K562 (cell line): ENCODE data around the gene TRMT10A. TPM values are rescaled to one million over a fixed set of nuclear protein-coding genes. Genes with fewer than 3 reads are reported as not detected.

Source experiments
- ATAC-seq: fragments of 200-7000 bp; cut with Tn5 transposase; 3 replicates; pipeline ENCODE4 v1.9.1; 2020; ENCODE audit warnings: moderate library complexity
- BruUV-seq: library from RNA; stranded (reverse); fragments of 400-500 nt; replicated peaks from 2 replicates; lab custom pipeline; 2021; lab: Mats Ljungman, UMichigan
- CTCF ChIA-PET: fragments of 300-600 bp; formaldehyde crosslinking; extraction: SDS; loops from one replicate; lab custom pipeline; 2021; ENCODE audit warnings: low intra/inter-chr PET ratio; lab: Yijun Ruan, JAX
- POLR2A ChIA-PET: fragments of 300-600, 350-650 bp; sonication (Branson Sonifier 250); formaldehyde crosslinking; extraction: SDS; loops from one replicate; lab custom pipeline; 2021; ENCODE audit warnings: antibody characterized with exemption, inconsistent platforms; lab: Yijun Ruan, JAX
- DNase-seq, 4 experiments: peaks; one replicate each; pipeline versions ENCODE4 v3.0.0 to v3.0.0-alpha.2; 2011 to 2018; ENCODE audit warnings: low spot score in 3 of 4, mixed read lengths in 3 of 4; ENCODE audit errors: extremely low read depth in 1 of 4
- FAIRE-seq: peaks from 2 replicates; lab custom pipeline; 2011; peaks lifted over from hg19 to GRCh38; lab: Jason Lieb, UNC
- H2AFZ ChIP-seq: 2 replicates; pipeline ENCODE4 v1.6.0; 2011; ENCODE audit warnings: low read depth, low read length, control low read depth, inconsistent platforms
- H3K27ac ChIP-seq: fragments of 200-600 bp; 3 replicates; pipeline ENCODE4 v1.8.0; 2011; ENCODE audit warnings: low read depth, mild to moderate bottlenecking, control low read depth, inconsistent platforms, low read length, moderate library complexity, mixed read lengths; ENCODE audit errors: extremely low read depth
- H3K27me3 ChIP-seq, 2 experiments: fragments of 300-600 bp in 1 of 2; 2 replicates in 1 of 2; 3 replicates in 1 of 2; pipeline versions ENCODE4 v1.6.0 to v1.8.0; 2011; ENCODE audit warnings: inconsistent platforms in 2 of 2, low read length in 2 of 2, mild to moderate bottlenecking in 1 of 2, mixed read lengths in 1 of 2, moderate library complexity in 1 of 2; ENCODE audit not compliant: control insufficient read depth in 2 of 2, insufficient read depth in 2 of 2
- H3K36me3 ChIP-seq: fragments of 300-600 bp; 3 replicates; pipeline ENCODE4 v1.8.0; 2011; ENCODE audit warnings: mild to moderate bottlenecking, low read length, inconsistent platforms; ENCODE audit not compliant: control insufficient read depth, insufficient read depth
- H3K4me1 ChIP-seq, 2 experiments: fragments of 200-600 bp in 1 of 2; replicated peaks in 1 of 2; 2 replicates in 1 of 2; 3 replicates in 1 of 2; pipeline versions ENCODE4 v1.5.1 to v1.8.0; 2011; ENCODE audit warnings: inconsistent platforms in 2 of 2, low read length in 2 of 2, mild to moderate bottlenecking in 1 of 2, mixed read lengths in 1 of 2, moderate library complexity in 1 of 2; ENCODE audit not compliant: control insufficient read depth in 2 of 2, insufficient read depth in 2 of 2
- H3K4me2 ChIP-seq: 2 replicates; pipeline ENCODE4 v1.6.1; 2011; ENCODE audit warnings: low read length, control low read depth, inconsistent platforms, mixed read lengths; ENCODE audit not compliant: insufficient read depth
- H3K4me3 ChIP-seq: fragments of 200-600 bp; sonication (generic), shearing (Covaris generic); 2 replicates; pipeline ENCODE4 v1.5.1; 2016; ENCODE audit warnings: control low read depth, inconsistent platforms
- H3K79me2 ChIP-seq: fragments of 200-600 bp; 3 replicates; pipeline ENCODE4 v1.8.0; 2011; ENCODE audit warnings: low read length, inconsistent platforms; ENCODE audit not compliant: control insufficient read depth, insufficient read depth
- H3K9ac ChIP-seq, 2 experiments: 2 replicates each; pipeline versions ENCODE4 v1.6.0 to v1.6.1; 2011; ENCODE audit warnings: low read depth in 2 of 2, low read length in 2 of 2, control low read depth in 1 of 2, inconsistent platforms in 1 of 2, mild to moderate bottlenecking in 1 of 2, mixed read lengths in 1 of 2; ENCODE audit not compliant: insufficient read depth in 1 of 2
- H3K9me1 ChIP-seq: one replicate; pipeline ENCODE4 v1.6.0; 2011; ENCODE audit warnings: inconsistent platforms, mild to moderate bottlenecking, low read length, moderate library complexity; ENCODE audit not compliant: control insufficient read depth, insufficient read depth
- H3K9me3 ChIP-seq: replicated peaks from 2 replicates; pipeline ENCODE4 v1.5.1; 2011; ENCODE audit warnings: low read depth, low read length, inconsistent platforms; ENCODE audit not compliant: control insufficient read depth, insufficient read depth
- H4K20me1 ChIP-seq: replicated peaks from 2 replicates; pipeline ENCODE4 v1.6.1; 2011; ENCODE audit warnings: low read length, inconsistent platforms, mixed read lengths; ENCODE audit not compliant: control insufficient read depth, insufficient read depth
- BRD4 ChIP-seq: fragments of 200-600 bp; sonication (generic); IDR thresholded peaks from 2 replicates; pipeline ENCODE4 v1.6.1; 2017; ENCODE audit warnings: inconsistent platforms
- CBFB ChIP-seq: sonication (generic); formaldehyde crosslinking; IDR thresholded peaks from 2 replicates; pipeline ENCODE4 v1.4.0; 2020; ENCODE audit warnings: mild to moderate bottlenecking, missing genetic modification reagents
- CBX8 ChIP-seq: fragments of 200-600 bp; sonication (generic); IDR thresholded peaks from 2 replicates; pipeline ENCODE4 v1.6.1; 2012; ENCODE audit warnings: borderline replicate concordance, mixed run types, low read depth, mild to moderate bottlenecking, moderate library complexity, mixed read lengths, low read length, control low read depth, inconsistent platforms; ENCODE audit not compliant: poor library complexity, severe bottlenecking; ENCODE audit errors: extremely low read depth
- EZH2 ChIP-seq: IDR thresholded peaks from 2 replicates; pipeline ENCODE4 v1.6.1; 2012; ENCODE audit warnings: low read depth, mild to moderate bottlenecking, inconsistent platforms, low read length, borderline replicate concordance
- FIP1L1 ChIP-seq: fragments of 200-400 bp; formaldehyde crosslinking; IDR thresholded peaks from 2 replicates; pipeline ENCODE4 v1.6.1; 2018; ENCODE audit warnings: mild to moderate bottlenecking, low read depth, low read length; ENCODE audit not compliant: poor library complexity, severe bottlenecking
- FOXK2 ChIP-seq, 2 experiments: fragments of 450-650 bp; IDR thresholded peaks in 1 of 2; conservative IDR thresholded peaks in 1 of 2; 2 replicates each; pipeline ENCODE4 v1.6.1; 2016; ENCODE audit warnings: low read depth in 2 of 2, mild to moderate bottlenecking in 1 of 2
- PATZ1 ChIP-seq: fragments of 250-450 bp; sonication (Bioruptor Pico); IDR thresholded peaks from 2 replicates; pipeline ENCODE4 v1.5.0; 2020; ENCODE audit warnings: mild to moderate bottlenecking, borderline replicate concordance
- PRMT5 ChIP-seq: sonication (generic); formaldehyde crosslinking; IDR thresholded peaks from 2 replicates; pipeline ENCODE4 v1.5.0; 2020; ENCODE audit warnings: missing genetic modification reagents
- XRCC3 ChIP-seq: fragments of 450-650 bp; IDR thresholded peaks from 2 replicates; pipeline ENCODE4 v1.6.1; 2017; ENCODE audit warnings: mild to moderate bottlenecking, moderate library complexity
- ZC3H11A ChIP-seq: IDR thresholded peaks from 2 replicates; pipeline ENCODE4 v1.6.1; 2012; ENCODE audit warnings: low read depth, low read length, improper control_type of control experiment
- WGBS: fragments of 100-300 bp; shearing (Covaris generic); methylation state at CpG from one replicate; pipeline ENCODE4 v1.1.6; 2016; ENCODE audit warnings: low coverage, mixed read lengths; ENCODE audit not compliant: insufficient coverage; ENCODE audit errors: missing lambda C conversion rate; 5-methylcytosine and 5-hydroxymethylcytosine counted together
- in situ Hi-C: fragments of 300-500 bp; cut with MboI; formaldehyde crosslinking; loops from 4 replicates; pipeline ENCODE4 v1.15.0; 2018; ENCODE audit warnings: inconsistent platforms, mixed read lengths
- intact Hi-C: fragments of 100-400 bp; cut with micrococcal nuclease; formaldehyde crosslinking; loops from 2 replicates; pipeline ENCODE4 v1.14.2; 2022
- polyA plus RNA-seq, 8 experiments: library from polyadenylated mRNA; depleted of rRNA in 4 of 8; stranded (reverse) in 5 of 8; unstranded in 3 of 8; fragments of >200 nt; fragmentation: Nextera tagmentation in 2 of 8; fragmentation: Illumina TruSeq in 1 of 8; extraction: Ambion mirVana in 2 of 8; extraction: Trizol in 1 of 8; gene quantifications; 2 replicates each; pipeline versions ENCODE4 v1.2.1 to v1.2.3, GENCODE V29; 2011 to 2014; ENCODE audit warnings: inconsistent platforms in 1 of 8, missing spikeins in 1 of 8
- total RNA-seq, 7 experiments: library from RNA; depleted of rRNA in 6 of 7; stranded (reverse); fragments of >200 nt in 6 of 7; fragmentation: Illumina TruSeq in 2 of 7; extraction: Trizol in 2 of 7; gene quantifications; 2 replicates each; pipeline versions ENCODE4 v1.2.1 to v1.2.3, GENCODE V29; 2011 to 2021; ENCODE audit warnings: low replicate concordance in 1 of 7

Gene TRMT10A
- total and polyA plus RNA-seq, 9 of the 15 experiments (the other 6 are each of a cell fraction or from before 2014, with no cell fraction given), result 6.5 to 16.1 (median 12.7) TPM

DNA sequence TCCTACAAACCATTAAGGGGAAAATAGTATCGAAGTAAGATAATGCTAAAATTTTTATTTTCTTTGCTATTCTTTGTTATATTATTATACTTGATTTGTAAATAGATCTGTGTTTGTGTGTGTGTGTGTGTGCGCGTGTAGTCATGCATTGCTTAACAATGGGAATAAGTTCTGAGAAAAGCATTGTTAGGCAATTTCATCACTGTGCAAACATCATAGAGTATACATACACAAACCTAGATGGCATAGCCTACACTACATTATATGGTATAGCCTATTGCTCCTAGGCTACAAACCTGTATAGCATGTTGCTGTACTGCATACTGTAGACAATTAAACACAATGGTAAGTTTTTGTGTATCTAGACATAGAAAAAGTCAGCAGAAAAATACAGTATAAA is 27.9 kb upstream of the TRMT10A start:
- BruUV-seq, result no TSS peak
- Histone ChIP-seq H3K4me3 (no peak overlapping the region), H2AFZ (no peak overlapping the region), H4K20me1 (no peaks in the 10 kb centered on the region), H3K9me3 (no peaks in the 10 kb centered on the region), H3K9ac (no peak overlapping the region), H3K9me1 (no peaks in the 10 kb centered on the region), H3K27ac (no peak overlapping the region), H3K4me2 (no peak overlapping the region), H3K4me1 (no peaks in the 10 kb centered on the region), H3K79me2 (no peaks in the 10 kb centered on the region), H3K27me3 (no peaks in the 10 kb centered on the region; a peak in 1 of 5 replicates), H3K36me3 (no peaks in the 10 kb centered on the region)
- ChIA-PET POLR2A (no interaction called here), CTCF (no interaction called here)
- 23% methylated on average over 3 of the region's 3 CpGs for WGBS
- ATAC-seq, result no peak
- no peak for DNase-seq
- TF ChIP-seq BRD4 (no peak), CBFB (CRISPR knock-in tag) (no peak), ZC3H11A (no peak), CBX8 (no peak)
- intact Hi-C loops (no loop called here), in situ Hi-C loops (no loop called here)
- FAIRE-seq, result no peak

DNA sequence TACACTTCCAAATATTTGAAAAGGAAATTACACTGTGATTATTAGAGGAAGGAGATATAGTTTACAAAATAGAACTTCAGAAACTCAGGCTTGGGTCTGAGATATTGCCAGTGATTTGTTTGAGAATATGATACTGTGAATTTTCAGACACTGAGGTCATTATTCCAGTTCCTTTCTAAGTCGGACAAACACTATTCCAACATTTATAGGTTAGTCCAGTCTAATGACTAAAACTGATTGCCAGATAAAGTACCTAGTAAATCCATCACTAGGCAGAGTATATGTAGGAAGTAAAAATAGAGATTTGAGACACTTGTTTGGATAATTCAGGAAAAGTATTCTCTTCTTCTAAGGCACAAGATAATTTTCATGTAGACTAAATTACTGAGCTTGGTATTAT is 24.0 kb upstream of the TRMT10A start:
- no peak for DNase-seq
- ChIA-PET CTCF (no interaction called here), POLR2A (no interaction called here)
- intact Hi-C loops, result no loop called here
- TF ChIP-seq PRMT5 (CRISPR knock-in tag), result no peak
- no peak for TF ChIP-seq FIP1L1
- no peak for TF ChIP-seq FOXK2 (conservative IDR thresholded peaks at IDR 0.05 in 1 of 2, IDR thresholded peaks at IDR 0.05 in 1 of 2; ENCODE audit: low read depth in 2 of 2)
- TF ChIP-seq XRCC3, result no peak
- TF ChIP-seq EZH2, result no peak
- TF ChIP-seq PATZ1 (CRISPR knock-in tag), result no peak
- ATAC-seq, result no peak
- BruUV-seq, result no TSS peak
- H3K79me2 ChIP-seq, result no peaks in the 10 kb centered on the region
- no peaks in the 10 kb centered on the region for H3K4me1 ChIP-seq
- H4K20me1 ChIP-seq, result no peaks in the 10 kb centered on the region
- H3K36me3 ChIP-seq, result no peaks in the 10 kb centered on the region
- H2AFZ ChIP-seq, result no peak overlapping the region
- WGBS, result 0% methylated on average over 1 of the region's 1 CpG
- FAIRE-seq, result no peak
- H3K27ac ChIP-seq, result no peak overlapping the region
- no peak overlapping the region for H3K9ac ChIP-seq
- H3K9me1 ChIP-seq, result no peaks in the 10 kb centered on the region
- in situ Hi-C loops, result no loop called here
- H3K9me3 ChIP-seq, result no peaks in the 10 kb centered on the region
- no peak overlapping the region for H3K4me2 ChIP-seq
- H3K27me3 ChIP-seq, result no peaks in the 10 kb centered on the region
- H3K4me3 ChIP-seq, result no peak overlapping the region
